Mesodermal cell (in vitro differentiated cells): ENCODE results near the gene SPARC.

Experiments used
- H3K27ac ChIP-seq: 2 replicates; pipeline ENCODE4 v1.7.0; 2013; ENCODE audit warnings: mild to moderate bottlenecking, low read depth, low read length, moderate library complexity; ENCODE audit not compliant: severe bottlenecking
- H3K36me3 ChIP-seq: 2 replicates; pipeline ENCODE4 v1.7.1; 2013; ENCODE audit warnings: mild to moderate bottlenecking, low read length, moderate library complexity; ENCODE audit not compliant: control insufficient read depth, insufficient read depth
- H3K4me1 ChIP-seq: one replicate; pipeline ENCODE4 v1.7.1; 2013; ENCODE audit warnings: mild to moderate bottlenecking, low read length; ENCODE audit not compliant: insufficient read depth, control insufficient read depth, poor library complexity, severe bottlenecking
- H3K4me3 ChIP-seq: 2 replicates; pipeline ENCODE4 v1.7.0; 2013; ENCODE audit warnings: low read length, control low read depth, mild to moderate bottlenecking; ENCODE audit not compliant: insufficient read depth, poor library complexity, severe bottlenecking; ENCODE audit errors: extremely low read depth
- H3K9me3 ChIP-seq: 2 replicates; pipeline ENCODE4 v1.7.1; 2013; ENCODE audit warnings: mild to moderate bottlenecking, low read length, moderate library complexity; ENCODE audit not compliant: control insufficient read depth
- WGBS, 2 experiments: methylation state at CpG; one replicate each; pipeline ENCODE4 v1.1.5; 2013; ENCODE audit warnings: missing lambda C conversion rate in 2 of 2; ENCODE audit not compliant: insufficient coverage in 2 of 2; 5-methylcytosine and 5-hydroxymethylcytosine counted together

Gene SPARC

GRCh38 chr5:151657114-151657513 lies 29.6 kb downstream of the SPARC start:
- 81 to 94% methylated on average over 1 of the region's 1 CpG for WGBS, 2 experiments
- Histone ChIP-seq H3K36me3 (peaks cover 8% of the 10 kb centered on the region), H3K9me3 (no peaks in the 10 kb centered on the region), H3K4me1 (peaks cover 23% of the 10 kb centered on the region), H3K4me3 (no peak overlapping the region), H3K27ac (no peak overlapping the region)

- WGBS, 2 experiments, result 91 to 100% methylated on average over 2 to 3 of the region's 4 CpGs
- peaks cover under 1% of the 10 kb centered on the region for H3K36me3 ChIP-seq
- H3K27ac ChIP-seq, result no peak overlapping the region
- peaks cover 19% of the 10 kb centered on the region for H3K4me1 ChIP-seq
- no peak overlapping the region for H3K4me3 ChIP-seq
- no peaks in the 10 kb centered on the region for H3K9me3 ChIP-seq
Measured at GRCh38 chr5:151656311-151656710, 30.4 kb downstream of the SPARC start.

GRCh38 chr5:151651997-151652645 lies 34.6 kb downstream of the SPARC start:
- Histone ChIP-seq H3K9me3 (no peaks in the 10 kb centered on the region), H3K36me3 (no peaks in the 10 kb centered on the region), H3K4me1 (no peaks in the 10 kb centered on the region), H3K4me3 (no peak overlapping the region), H3K27ac (no peak overlapping the region)
- WGBS, 2 experiments, result 0% methylated on average over 1 to 4 of the region's 6 CpGs

- Histone ChIP-seq H3K4me3 (no peak overlapping the region), H3K4me1 (no peaks in the 10 kb centered on the region), H3K9me3 (no peaks in the 10 kb centered on the region), H3K36me3 (no peaks in the 10 kb centered on the region), H3K27ac (no peak overlapping the region)
- WGBS, 2 experiments, result 78 to 81% methylated on average over 7 of the region's 7 CpGs
Measured at GRCh38 chr5:151648988-151649387, 37.7 kb downstream of the SPARC start.

GRCh38 chr5:151648089-151648488 lies 38.6 kb downstream of the SPARC start:
- WGBS, 2 experiments, result 86 to 100% methylated on average over 1 to 2 of the region's 2 CpGs
- no peak overlapping the region for H3K4me3 ChIP-seq
- no peak overlapping the region for H3K27ac ChIP-seq
- H3K9me3 ChIP-seq, result no peaks in the 10 kb centered on the region
- H3K36me3 ChIP-seq, result no peaks in the 10 kb centered on the region
- H3K4me1 ChIP-seq, result no peaks in the 10 kb centered on the region

- 91 to 92% methylated on average over 4 to 5 of the region's 5 CpGs for WGBS, 2 experiments
- no peak overlapping the region for H3K27ac ChIP-seq
- H3K36me3 ChIP-seq, result no peaks in the 10 kb centered on the region
- no peaks in the 10 kb centered on the region for H3K9me3 ChIP-seq
- H3K4me3 ChIP-seq, result no peak overlapping the region
- H3K4me1 ChIP-seq, result no peaks in the 10 kb centered on the region
Measured at GRCh38 chr5:151647320-151647861, 39.3 kb downstream of the SPARC start.

- 86 to 100% methylated on average over 1 to 2 of the region's 5 CpGs for WGBS, 2 experiments
- Histone ChIP-seq H3K4me1 (no peaks in the 10 kb centered on the region), H3K36me3 (no peaks in the 10 kb centered on the region)
Measured at GRCh38 chr5:151646334-151646733, 40.4 kb downstream of the SPARC start.

GRCh38 chr5:151643388-151643787 lies 43.3 kb downstream of the SPARC start:
- Histone ChIP-seq H3K4me1 (no peaks in the 10 kb centered on the region), H3K9me3 (no peaks in the 10 kb centered on the region), H3K36me3 (no peaks in the 10 kb centered on the region), H3K27ac (no peak overlapping the region), H3K4me3 (no peak overlapping the region)
- WGBS, 2 experiments, result 87 to 95% methylated on average over 2 to 5 of the region's 6 CpGs

More at GRCh38 chr5:151646334-151646733, 40.4 kb downstream of the SPARC start:
- Histone ChIP-seq H3K4me3 (no peak overlapping the region), H3K27ac (no peak overlapping the region), H3K9me3 (no peaks in the 10 kb centered on the region)

- Histone ChIP-seq H3K27ac (no peak overlapping the region), H3K4me1 (no peaks in the 10 kb centered on the region), H3K9me3 (no peaks in the 10 kb centered on the region), H3K36me3 (no peaks in the 10 kb centered on the region), H3K4me3 (no peak overlapping the region)
- 83 to 100% methylated on average over 2 of the region's 3 CpGs for WGBS, 2 experiments
Measured at GRCh38 chr5:151642472-151643140, 44.1 kb downstream of the SPARC start.

- no peaks in the 10 kb centered on the region for H3K36me3 ChIP-seq
- H3K4me1 ChIP-seq, result no peaks in the 10 kb centered on the region
- H3K4me3 ChIP-seq, result no peak overlapping the region
- H3K27ac ChIP-seq, result no peak overlapping the region
- WGBS, 2 experiments, result 83 to 90% methylated on average over 4 of the region's 4 CpGs
- H3K9me3 ChIP-seq, result no peaks in the 10 kb centered on the region
Measured at GRCh38 chr5:151638619-151639018, 48.1 kb downstream of the SPARC start.

- no peak overlapping the region for H3K4me3 ChIP-seq
- H3K9me3 ChIP-seq, result no peaks in the 10 kb centered on the region
- WGBS, 2 experiments, result 77 to 80% methylated on average over 5 of the region's 5 CpGs
- no peak overlapping the region for H3K27ac ChIP-seq
- H3K36me3 ChIP-seq, result no peaks in the 10 kb centered on the region
- no peaks in the 10 kb centered on the region for H3K4me1 ChIP-seq
Measured at GRCh38 chr5:151637676-151638075, 49.0 kb downstream of the SPARC start.
